Measurements from ENCODE around the gene KCTD13. TPM values are rescaled to one million over a fixed set of nuclear protein-coding genes. Genes with fewer than 3 reads are reported as not detected.

KCTD13 gene
- total RNA-seq, 1 donor from 2014 or later, result 19.3 TPM

- Mint-ChIP-seq H3K9me3 (ENCODE audit: low read depth) (no peaks in the 10 kb centered on the region), H3K36me3 (ENCODE audit: low read depth) (peaks cover 10% of the 10 kb centered on the region), H3K27me3 (ENCODE audit: low read depth) (no peaks in the 10 kb centered on the region), H3K4me1 (ENCODE audit: low read depth) (peaks cover 44% of the 10 kb centered on the region), H3K4me3 (ENCODE audit: unreplicated experiment) (no peak overlapping the region), H3K27ac (ENCODE audit: unreplicated experiment) (no peak overlapping the region)
- peak; percentile 89 for DNase-seq (ENCODE audit: low spot score)
- TF ChIP-seq CTCF (IDR thresholded peaks at IDR 0.05), result no peak
Measured at GRCh38 chr16:29922986-29923501, 3.0 kb downstream of the KCTD13 start.

GRCh38 chr16:29922326-29922725, 3.7 kb downstream of the KCTD13 start:
- TF ChIP-seq CTCF (IDR thresholded peaks at IDR 0.05), result no peak
- Mint-ChIP-seq H3K4me3 (ENCODE audit: unreplicated experiment) (no peak overlapping the region), H3K27me3 (ENCODE audit: low read depth) (no peaks in the 10 kb centered on the region), H3K36me3 (ENCODE audit: low read depth) (peaks cover 10% of the 10 kb centered on the region), H3K4me1 (ENCODE audit: low read depth) (peaks cover 39% of the 10 kb centered on the region), H3K27ac (ENCODE audit: unreplicated experiment) (peak overlapping the region; percentile 12), H3K9me3 (ENCODE audit: low read depth) (no peaks in the 10 kb centered on the region)
- no peak for DNase-seq (ENCODE audit: low spot score)

GRCh38 chr16:29921034-29921385, 5.0 kb downstream of the KCTD13 start:
- H3K4me3 Mint-ChIP-seq (ENCODE audit: unreplicated experiment), result no peak overlapping the region
- peaks cover 26% of the 10 kb centered on the region for H3K4me1 Mint-ChIP-seq (ENCODE audit: low read depth)
- no peak for TF ChIP-seq CTCF (IDR thresholded peaks at IDR 0.05)
- H3K27me3 Mint-ChIP-seq (ENCODE audit: low read depth), result no peaks in the 10 kb centered on the region
- H3K27ac Mint-ChIP-seq (ENCODE audit: unreplicated experiment), result no peak overlapping the region
- DNase-seq (ENCODE audit: low spot score), result no peak
- no peaks in the 10 kb centered on the region for H3K9me3 Mint-ChIP-seq (ENCODE audit: low read depth)
- peaks cover 12% of the 10 kb centered on the region for H3K36me3 Mint-ChIP-seq (ENCODE audit: low read depth)

GRCh38 chr16:29920288-29921033, 5.6 kb downstream of the KCTD13 start:
- peaks cover 25% of the 10 kb centered on the region for H3K4me1 Mint-ChIP-seq (ENCODE audit: low read depth)
- peaks cover 15% of the 10 kb centered on the region for H3K36me3 Mint-ChIP-seq (ENCODE audit: low read depth)
- H3K27me3 Mint-ChIP-seq (ENCODE audit: low read depth), result no peaks in the 10 kb centered on the region
- no peak overlapping the region for H3K4me3 Mint-ChIP-seq (ENCODE audit: unreplicated experiment)
- no peak overlapping the region for H3K27ac Mint-ChIP-seq (ENCODE audit: unreplicated experiment)
- no peak for TF ChIP-seq CTCF (IDR thresholded peaks at IDR 0.05)
- no peaks in the 10 kb centered on the region for H3K9me3 Mint-ChIP-seq (ENCODE audit: low read depth)
- DNase-seq (ENCODE audit: low spot score), result no peak

GRCh38 chr16:29916979-29917378, 9.0 kb downstream of the KCTD13 start:
- DNase-seq (ENCODE audit: low spot score), result no peak
- no peaks in the 10 kb centered on the region for H3K9me3 Mint-ChIP-seq (ENCODE audit: low read depth)
- TF ChIP-seq CTCF (IDR thresholded peaks at IDR 0.05), result no peak
- H3K4me3 Mint-ChIP-seq (ENCODE audit: unreplicated experiment), result no peak overlapping the region
- H3K27me3 Mint-ChIP-seq (ENCODE audit: low read depth), result no peaks in the 10 kb centered on the region
- H3K27ac Mint-ChIP-seq (ENCODE audit: unreplicated experiment), result no peak overlapping the region
- H3K4me1 Mint-ChIP-seq (ENCODE audit: low read depth), result peaks cover 6% of the 10 kb centered on the region
- H3K36me3 Mint-ChIP-seq (ENCODE audit: low read depth), result peaks cover 16% of the 10 kb centered on the region
